ENCODE data around the gene MAP7. TPM values are rescaled to one million over a fixed set of nuclear protein-coding genes. Genes with fewer than 3 reads are reported as not detected.

The MAP7 gene
- total and polyA plus RNA-seq, 2 experiments from 2014 or later = 44.7 to 49.2 TPM

- TF ChIP-seq ZNF462 (CRISPR knock-in tag; IDR thresholded peaks at IDR 0.05) (no peak), JUNB (IDR thresholded peaks at IDR 0.05; ENCODE audit: unreplicated experiment) (no peak), EZH2 (IDR thresholded peaks at IDR 0.05; ENCODE audit: low read depth, unreplicated experiment) (no peak), CREB1 (CRISPR knock-in tag; IDR thresholded peaks at IDR 0.05; ENCODE audit: low read depth) (no peak), NANOG (IDR thresholded peaks at IDR 0.05; ENCODE audit: borderline replicate concordance) (no peak), EZH2phosphoT487 (IDR thresholded peaks at IDR 0.05; ENCODE audit: unreplicated experiment) (no peak), ETS1 (IDR thresholded peaks at IDR 0.05) (no peak), REST (IDR thresholded peaks at IDR 0.05; ENCODE audit: unreplicated experiment) (no peak)
Observed at GRCh38 chr6:136429264-136430065, 120.8 kb downstream of the MAP7 start (continued).
